OCI-LY7 (cell line): ENCODE data around the gene RIMBP2. TPM values are rescaled to one million over a fixed set of nuclear protein-coding genes. Genes with fewer than 3 reads are reported as not detected.

ENCODE experiments used
- BruUV-seq: library from RNA; stranded (reverse); fragments of 400-500 nt; replicated peaks from 2 replicates; lab custom pipeline; 2021; lab: Mats Ljungman, UMichigan
- CTCF ChIA-PET: fragments of 300-600 bp; sonication (Branson Sonifier 250); formaldehyde crosslinking; loops from one replicate; lab custom pipeline; 2022; ENCODE audit warnings: antibody characterized with exemption; ENCODE audit not compliant: unreplicated experiment; lab: Charles Lee
- POLR2A ChIA-PET: fragments of 300-600 bp; sonication (Branson Sonifier 250); formaldehyde crosslinking; loops from one replicate; lab custom pipeline; 2022; ENCODE audit warnings: antibody characterized with exemption; lab: Charles Lee
- DNase-seq: peaks from one replicate; pipeline ENCODE4 v3.0.0-alpha.2; 2015; ENCODE audit warnings: low spot score
- H2AFZ ChIP-seq: fragments of 200-600 bp; sonication (generic), shearing (Covaris generic); 2 replicates; pipeline ENCODE4 v1.6.1; 2014; ENCODE audit warnings: mild to moderate bottlenecking, antibody characterized with exemption, low read length, moderate library complexity
- H3K27ac ChIP-seq: fragments of 200-600 bp; sonication (generic); 2 replicates; pipeline ENCODE4 v1.5.1; 2014; ENCODE audit warnings: mixed run types, low read depth, mild to moderate bottlenecking, moderate library complexity, low read length, inconsistent platforms; ENCODE audit not compliant: poor library complexity, severe bottlenecking
- H3K36me3 ChIP-seq: fragments of 200-600 bp; sonication (generic); 2 replicates; pipeline ENCODE4 v1.6.1; 2014; ENCODE audit warnings: mild to moderate bottlenecking, antibody characterized with exemption, low read length, moderate library complexity, mixed read lengths; ENCODE audit not compliant: insufficient read depth
- H3K4me1 ChIP-seq: fragments of 200-600 bp; sonication (generic); 2 replicates; pipeline ENCODE4 v1.5.1; 2014; ENCODE audit warnings: mild to moderate bottlenecking, low read length; ENCODE audit not compliant: insufficient read depth, poor library complexity, severe bottlenecking
- H3K4me2 ChIP-seq: fragments of 200-600 bp; sonication (generic); 2 replicates; pipeline ENCODE4 v1.6.1; 2014; ENCODE audit warnings: mild to moderate bottlenecking, low read length
- H3K4me3 ChIP-seq: fragments of 200-600 bp; sonication (generic); 2 replicates; pipeline ENCODE4 v1.5.1; 2014; ENCODE audit warnings: mild to moderate bottlenecking, low read depth, low read length; ENCODE audit not compliant: poor library complexity, severe bottlenecking
- H3K79me2 ChIP-seq: fragments of 200-600 bp; sonication (generic); 2 replicates; pipeline ENCODE4 v1.6.1; 2016; ENCODE audit warnings: low read depth, mild to moderate bottlenecking, low read length, moderate library complexity, mixed read lengths; ENCODE audit not compliant: insufficient read depth
- H3K9me2 ChIP-seq: fragments of 200-600 bp; sonication (generic); 2 replicates; pipeline ENCODE4 v1.6.1; 2016; ENCODE audit warnings: mild to moderate bottlenecking, low read length, mixed read lengths; ENCODE audit not compliant: insufficient read depth
- H3K9me3 ChIP-seq: fragments of 200-600 bp; sonication (generic); 2 replicates; pipeline ENCODE4 v1.6.1; 2014; ENCODE audit warnings: mild to moderate bottlenecking, mixed run types, low read length, mixed read lengths
- H4K20me1 ChIP-seq: fragments of 200-600 bp; sonication (generic); 2 replicates; pipeline ENCODE4 v1.6.1; 2014; ENCODE audit warnings: mild to moderate bottlenecking, antibody characterized with exemption, low read length, moderate library complexity, mixed read lengths; ENCODE audit not compliant: insufficient read depth
- CTCF ChIP-seq: fragments of 200-600 bp; sonication (generic); conservative IDR thresholded peaks from 2 replicates; pipeline ENCODE4 v1.5.1; 2014; ENCODE audit warnings: mild to moderate bottlenecking, antibody characterized with exemption, low read length, moderate library complexity, mixed read lengths
- EZH2phosphoT487 ChIP-seq: fragments of 200-600 bp; sonication (generic); IDR thresholded peaks from 2 replicates; pipeline ENCODE4 v1.6.1; 2018; ENCODE audit warnings: low read depth, borderline replicate concordance, mild to moderate bottlenecking, mixed run types, antibody characterized with exemption, low read length, moderate library complexity, mixed read lengths
- intact Hi-C: fragments of 100-400 bp; cut with micrococcal nuclease; formaldehyde crosslinking; loops from one replicate; pipeline ENCODE4 v1.10.0; 2022; ENCODE audit not compliant: unreplicated experiment
- total RNA-seq, 2 experiments: library from RNA; depleted of rRNA in 1 of 2; stranded (reverse); fragments of >200 nt in 1 of 2; shearing (Covaris generic) in 1 of 2; gene quantifications; 2 replicates each; pipeline ENCODE4 v1.2.3, GENCODE V29; 2014 to 2022

Gene RIMBP2
- total RNA-seq, 2 experiments from 2014 or later = not detected

- Histone ChIP-seq H3K9me3 (no peaks in the 10 kb centered on the region), H3K36me3 (no peaks in the 10 kb centered on the region), H3K79me2 (no peaks in the 10 kb centered on the region), H3K4me1 (no peaks in the 10 kb centered on the region), H3K9me2 (no peaks in the 10 kb centered on the region), H3K27ac (no peak overlapping the region), H2AFZ (no peak overlapping the region), H4K20me1 (no peaks in the 10 kb centered on the region), H3K4me3 (no peak overlapping the region), H3K4me2 (no peak overlapping the region)
- no peak for DNase-seq
- intact Hi-C loops = no loop called here
- ChIA-PET CTCF (interaction anchor here (0.6 kb wide), 1 partner anchor 33 kb away, joined by 3 read pairs; no protein-coding TSS in a partner anchor), POLR2A (no interaction called here)
- no peak for TF ChIP-seq CTCF
- TF ChIP-seq EZH2phosphoT487 = no peak
- BruUV-seq = no TSS peak
Observed at GRCh38 chr12:130523863-130524614, 192.1 kb downstream of the RIMBP2 start.

GRCh38 chr12:130523208-130523607 lies 192.9 kb downstream of the RIMBP2 start:
- Histone ChIP-seq H3K27ac (no peak overlapping the region), H2AFZ (no peak overlapping the region), H3K4me1 (no peaks in the 10 kb centered on the region), H3K4me3 (no peak overlapping the region), H3K9me2 (no peaks in the 10 kb centered on the region), H4K20me1 (no peaks in the 10 kb centered on the region), H3K4me2 (no peak overlapping the region), H3K36me3 (no peaks in the 10 kb centered on the region), H3K79me2 (no peaks in the 10 kb centered on the region), H3K9me3 (no peaks in the 10 kb centered on the region)
- intact Hi-C loops = no loop called here
- no TSS peak for BruUV-seq
- ChIA-PET POLR2A (no interaction called here), CTCF (no interaction called here)
- DNase-seq = no peak
- TF ChIP-seq CTCF (no peak), EZH2phosphoT487 (no peak)

DNA sequence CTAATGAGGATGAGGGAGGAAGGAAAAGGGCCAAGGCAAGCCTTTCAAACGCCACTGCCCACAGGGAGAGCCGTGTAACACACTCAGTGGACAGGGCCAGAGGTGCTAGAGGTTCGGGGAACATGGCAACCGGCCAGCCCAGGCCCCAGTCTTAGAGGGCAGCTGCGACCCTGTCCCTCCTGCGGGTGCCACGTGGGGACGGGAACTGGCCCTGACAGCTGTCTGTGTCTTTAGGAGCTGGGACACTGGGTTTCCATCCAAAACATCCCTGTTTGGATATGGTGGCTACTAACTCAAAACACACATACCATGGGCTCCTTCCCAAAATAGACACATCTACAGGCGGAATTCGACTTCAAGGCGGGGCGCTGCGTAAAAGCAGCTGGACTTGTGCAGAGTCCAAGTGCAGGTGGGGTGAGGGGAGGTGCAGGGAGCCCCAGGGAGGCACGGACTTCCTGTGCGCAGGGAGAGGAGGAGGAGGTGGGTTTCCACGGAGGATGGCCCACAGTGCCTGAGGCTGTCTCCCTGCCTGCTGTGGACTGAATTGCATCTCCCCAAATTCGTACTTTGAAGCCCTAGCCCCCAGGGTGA lies 193.8 kb downstream of the RIMBP2 start:
- Histone ChIP-seq H3K27ac (no peak overlapping the region), H3K9me2 (no peaks in the 10 kb centered on the region), H3K4me1 (no peaks in the 10 kb centered on the region), H3K4me2 (no peak overlapping the region), H2AFZ (no peak overlapping the region), H3K79me2 (no peaks in the 10 kb centered on the region), H3K36me3 (no peaks in the 10 kb centered on the region), H3K4me3 (no peak overlapping the region), H3K9me3 (no peaks in the 10 kb centered on the region), H4K20me1 (no peaks in the 10 kb centered on the region)
- ChIA-PET POLR2A (no interaction called here), CTCF (no interaction called here)
- no TSS peak for BruUV-seq
- intact Hi-C loops = no loop called here
- no peak for DNase-seq
- no peak for TF ChIP-seq CTCF
- no peak for TF ChIP-seq EZH2phosphoT487
